CD4-positive, alpha-beta T cell treated with Interleukin-4 for 4 hours (primary cell): ENCODE results near the gene MRGPRX3.
A peak's percentile ranks its signal among the peaks of the same experiment; 100 is the strongest.
"Not testable (repeated sequence)": the region's sequence is repeated elsewhere in the genome, so short reads cannot be mapped to it uniquely, and the experiment has no call there.

Experiments used
- DNase-seq: peaks from one replicate; pipeline ENCODE4 v3.0.0-alpha.2; 2020

MRGPRX3 gene

GRCh38 chr11:18132341-18132740 lies at the start of gene MRGPRX3:
TSS of gene MRGPRX3 (plus strand) at chr11:18132571. CDS start at chr11:18137203, 4,632 bp downstream.
- no peak for DNase-seq

GRCh38 chr11:18088366-18088765 lies 44.0 kb upstream of the MRGPRX3 start:
- DNase-seq, result no peak

- DNase-seq, result no peak
Observed at GRCh38 chr11:18088966-18089365, 43.4 kb upstream of the MRGPRX3 start.

- no peak for DNase-seq
Observed at GRCh38 chr11:18091731-18092130, 40.6 kb upstream of the MRGPRX3 start.

GRCh38 chr11:18093959-18094358 lies 38.4 kb upstream of the MRGPRX3 start:
- no peak for DNase-seq

- no peak for DNase-seq
Observed at GRCh38 chr11:18100926-18101656, 31.3 kb upstream of the MRGPRX3 start.

- DNase-seq, result no peak
Observed at GRCh38 chr11:18105086-18105801, 27.1 kb upstream of the MRGPRX3 start.

DNA sequence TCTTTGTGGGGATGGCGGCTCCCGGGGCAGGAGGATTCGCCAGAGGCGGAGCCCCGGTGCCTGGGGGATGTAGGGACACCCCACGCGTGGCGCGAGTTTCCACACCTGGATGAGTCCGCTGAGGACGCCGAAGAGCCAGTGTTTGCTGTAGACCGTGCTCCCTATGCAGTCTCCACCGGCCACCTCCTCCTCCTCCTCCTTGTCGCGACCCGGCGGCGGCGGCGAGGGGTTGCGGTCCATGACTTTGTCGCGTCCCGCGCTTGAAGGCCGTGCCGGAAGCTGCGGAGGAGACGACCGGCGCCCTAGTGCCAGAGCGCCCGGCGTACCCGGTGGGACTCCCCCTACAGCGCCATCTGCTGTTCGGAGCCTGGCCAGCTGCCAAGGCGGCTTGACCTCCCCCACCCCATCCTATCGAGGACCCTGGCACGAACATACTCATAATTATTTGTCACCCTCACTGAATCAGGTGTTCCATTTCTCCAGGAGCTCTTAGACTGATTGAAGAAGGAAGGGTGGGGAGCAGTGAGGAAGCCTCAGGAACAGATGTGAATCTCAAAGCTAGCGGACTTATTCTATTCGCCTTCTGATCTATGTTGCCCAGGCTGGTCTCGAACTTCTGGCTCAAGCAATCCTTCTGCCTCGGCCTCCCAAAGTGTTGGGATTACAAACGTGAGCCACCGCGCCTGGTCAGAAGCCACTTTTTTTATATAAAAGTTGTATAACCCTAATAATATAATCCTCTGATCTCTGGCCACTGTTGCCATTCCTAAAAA lies 26.4 kb upstream of the MRGPRX3 start, which contains the start of gene SAAL1:
Gene SAAL1, minus strand, starts transcription at position 281 of the 773 bp plus-strand sequence. Its CDS starts 41 bp downstream, at position 240.
- peak; percentile 85 for DNase-seq

GRCh38 chr11:18106688-18107087 lies 25.7 kb upstream of the MRGPRX3 start:
- DNase-seq, result peak; percentile 6

DNA sequence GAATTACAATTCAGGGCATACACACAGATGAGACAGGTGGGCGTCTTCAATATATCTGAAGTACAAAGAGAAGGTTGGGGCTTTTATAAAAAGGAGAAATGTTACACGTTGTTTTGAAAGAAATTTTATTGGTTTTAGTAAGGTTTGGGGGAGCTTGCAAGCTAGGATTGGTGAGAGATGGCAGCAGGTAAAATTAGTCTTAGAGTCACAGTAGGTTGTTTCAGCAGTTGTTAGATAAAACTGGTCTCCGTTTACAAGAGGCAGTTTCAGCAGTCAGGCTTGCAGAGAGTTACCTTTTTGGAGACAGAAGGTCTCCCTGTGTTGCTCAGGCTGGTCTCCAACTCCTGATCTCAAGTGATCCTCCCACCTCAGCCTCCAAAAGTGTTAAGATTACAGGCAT lies 24.1 kb upstream of the MRGPRX3 start:
- no peak for DNase-seq

DNA sequence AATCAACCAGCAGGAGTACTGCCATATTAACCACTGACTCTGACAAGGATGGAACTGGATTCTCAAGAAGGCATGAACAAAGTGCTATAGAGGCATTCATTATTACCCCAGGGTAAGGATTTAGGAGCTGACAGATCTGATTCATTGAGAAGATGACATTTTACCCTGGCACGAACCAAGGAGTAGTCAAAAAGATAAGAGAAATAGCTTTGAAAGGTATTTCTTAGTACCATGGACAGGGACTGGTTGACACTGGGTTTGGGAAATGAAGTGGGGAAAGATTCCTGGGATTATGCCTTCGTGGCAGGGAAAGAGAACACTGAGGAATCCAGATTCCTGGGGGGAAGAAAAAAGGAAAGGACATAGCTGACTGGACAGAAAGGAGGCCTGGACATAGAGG lies 21.4 kb upstream of the MRGPRX3 start:
- DNase-seq, result no peak

- DNase-seq, result peak; percentile 68
Observed at GRCh38 chr11:18115360-18116127, 16.8 kb upstream of the MRGPRX3 start.

GRCh38 chr11:18121331-18121828 lies 11.0 kb upstream of the MRGPRX3 start:
- not testable (repeated sequence) for DNase-seq

DNA sequence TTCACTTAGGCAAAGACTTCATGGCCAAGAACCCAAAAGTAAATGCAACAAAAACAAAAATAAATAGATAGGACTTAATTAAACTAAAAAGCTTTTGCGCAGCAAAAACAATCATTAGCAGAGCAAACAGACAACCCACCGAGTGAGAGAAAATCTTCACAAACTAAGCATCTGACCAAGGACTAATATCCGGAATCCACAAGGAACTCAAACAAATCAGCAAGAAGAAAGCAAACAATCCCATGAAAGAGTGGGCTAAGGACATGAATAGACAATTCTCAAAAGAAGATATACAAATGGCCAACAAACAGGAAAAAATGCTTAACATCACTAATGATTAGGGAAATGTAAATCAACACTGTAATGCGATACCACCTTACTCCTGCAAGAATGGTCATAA lies 1.3 kb upstream of the MRGPRX3 start:
- not testable (repeated sequence) for DNase-seq

- DNase-seq, result no peak
Observed at GRCh38 chr11:18135308-18135707, 2.9 kb downstream of the MRGPRX3 start.

- no peak for DNase-seq
Observed at GRCh38 chr11:18137186-18137800, 4.9 kb downstream of the MRGPRX3 start.

GRCh38 chr11:18140145-18140544 lies 7.8 kb downstream of the MRGPRX3 start:
- no peak for DNase-seq

DNA sequence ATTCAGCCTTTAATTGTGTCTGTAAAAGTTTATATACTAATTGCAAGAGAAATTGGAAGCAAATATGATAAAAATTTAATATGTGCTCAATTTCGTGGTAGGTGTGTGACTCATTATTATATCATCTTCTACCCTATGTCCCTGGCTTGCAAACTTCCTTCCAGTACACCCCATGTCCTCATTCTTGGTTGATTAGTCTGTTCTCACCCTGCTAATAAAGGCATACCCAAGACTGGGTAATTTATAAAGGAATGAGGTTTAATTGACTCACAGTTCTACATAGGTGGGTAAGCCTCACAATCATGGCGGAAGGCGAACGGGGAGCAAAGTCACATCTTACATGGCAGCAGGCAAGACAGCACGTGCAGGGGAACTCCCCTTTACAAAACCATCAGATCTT lies 11.9 kb downstream of the MRGPRX3 start:
- DNase-seq, result no peak

DNA sequence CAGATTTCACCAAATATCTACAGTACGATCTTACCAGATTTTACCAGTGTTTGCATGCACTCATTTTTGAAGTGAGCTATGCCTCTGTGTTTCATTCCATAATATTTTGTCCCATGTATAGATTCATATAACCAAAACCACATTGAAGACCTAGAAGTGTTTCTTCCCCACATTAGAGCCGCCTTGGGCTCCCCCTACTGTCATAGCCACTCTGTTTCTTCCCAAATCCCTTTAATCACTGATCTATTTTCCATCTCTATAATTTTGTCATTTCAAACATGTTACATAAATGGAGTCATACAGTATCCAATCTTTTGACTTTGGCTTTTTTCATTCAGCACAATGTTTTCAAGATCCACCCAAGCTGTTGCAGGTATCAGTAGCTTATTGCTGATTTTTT lies 12.7 kb downstream of the MRGPRX3 start:
- no peak for DNase-seq

- no peak for DNase-seq
Observed at GRCh38 chr11:18145837-18146236, 13.5 kb downstream of the MRGPRX3 start.

GRCh38 chr11:18151581-18151980 lies 19.2 kb downstream of the MRGPRX3 start:
- DNase-seq, result no peak

DNA sequence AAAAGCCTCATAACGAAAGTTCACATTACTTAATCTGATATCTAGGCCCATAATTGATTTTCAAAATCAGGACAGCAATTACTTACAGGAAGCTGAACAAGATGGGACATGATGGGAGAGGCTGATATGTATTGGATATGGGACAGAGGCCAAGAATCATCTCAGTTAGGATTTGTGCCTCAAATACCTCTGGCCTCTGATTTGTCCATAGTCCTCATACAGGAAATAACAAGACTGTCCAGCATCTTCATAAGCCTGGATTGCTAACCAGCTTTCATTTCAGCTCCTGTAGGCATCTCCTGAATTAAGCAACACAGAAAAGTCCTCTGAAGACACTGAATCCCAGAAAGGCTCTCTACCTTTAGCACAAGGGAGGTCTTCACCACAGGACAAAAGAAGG lies 36.0 kb downstream of the MRGPRX3 start:
- no peak for DNase-seq
